ENCODE measurements around the gene PLAC1.

Gene PLAC1

DNA sequence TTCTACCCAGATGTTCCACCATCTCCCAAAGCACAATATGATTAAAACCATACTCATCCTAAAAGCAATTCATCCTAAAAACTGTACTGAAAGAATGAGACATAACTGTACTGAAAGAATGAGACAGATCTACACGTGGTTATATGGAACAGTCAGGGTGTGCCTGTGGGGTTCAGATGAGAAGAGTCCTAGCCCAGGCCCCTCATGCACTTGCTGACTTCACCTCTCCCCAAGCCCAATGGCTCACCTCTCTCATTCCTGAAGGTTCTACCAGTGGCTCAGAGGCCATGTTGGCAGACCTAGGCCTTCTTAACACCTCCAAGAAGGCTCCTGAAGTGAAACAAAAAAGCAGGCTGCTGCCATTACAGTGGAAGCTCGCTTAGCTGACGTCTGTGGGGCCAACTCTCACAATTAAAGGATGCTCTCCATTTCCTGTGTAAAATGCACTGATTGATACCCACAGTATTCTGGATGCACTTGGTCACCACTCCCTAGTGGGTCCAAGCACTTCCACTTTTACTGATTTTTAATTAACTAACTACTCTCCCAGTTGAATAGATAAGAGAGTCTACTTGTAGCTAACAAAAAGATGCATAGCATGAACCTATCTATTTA is 3.8 kb downstream of the PLAC1 start:
- no peak for DNase-seq
- H3K4me3 Mint-ChIP-seq: no peak overlapping the region
- H3K27ac Mint-ChIP-seq: no peak overlapping the region
- TF ChIP-seq, protein P1, sequence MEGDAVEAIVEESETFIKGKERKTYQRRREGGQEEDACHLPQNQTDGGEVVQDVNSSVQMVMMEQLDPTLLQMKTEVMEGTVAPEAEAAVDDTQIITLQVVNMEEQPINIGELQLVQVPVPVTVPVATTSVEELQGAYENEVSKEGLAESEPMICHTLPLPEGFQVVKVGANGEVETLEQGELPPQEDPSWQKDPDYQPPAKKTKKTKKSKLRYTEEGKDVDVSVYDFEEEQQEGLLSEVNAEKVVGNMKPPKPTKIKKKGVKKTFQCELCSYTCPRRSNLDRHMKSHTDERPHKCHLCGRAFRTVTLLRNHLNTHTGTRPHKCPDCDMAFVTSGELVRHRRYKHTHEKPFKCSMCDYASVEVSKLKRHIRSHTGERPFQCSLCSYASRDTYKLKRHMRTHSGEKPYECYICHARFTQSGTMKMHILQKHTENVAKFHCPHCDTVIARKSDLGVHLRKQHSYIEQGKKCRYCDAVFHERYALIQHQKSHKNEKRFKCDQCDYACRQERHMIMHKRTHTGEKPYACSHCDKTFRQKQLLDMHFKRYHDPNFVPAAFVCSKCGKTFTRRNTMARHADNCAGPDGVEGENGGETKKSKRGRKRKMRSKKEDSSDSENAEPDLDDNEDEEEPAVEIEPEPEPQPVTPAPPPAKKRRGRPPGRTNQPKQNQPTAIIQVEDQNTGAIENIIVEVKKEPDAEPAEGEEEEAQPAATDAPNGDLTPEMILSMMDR (IDR thresholded peaks at IDR 0.05): no peak
- H3K36me3 Mint-ChIP-seq (ENCODE audit: low read depth): no peaks in the 10 kb centered on the region
- peaks cover 2% of the 10 kb centered on the region for H3K27me3 Mint-ChIP-seq (ENCODE audit: low read depth, poor library complexity)
- H3K4me1 Mint-ChIP-seq: peaks cover 36% of the 10 kb centered on the region
- peaks cover 40% of the 10 kb centered on the region for H3K9me3 Mint-ChIP-seq

DNA sequence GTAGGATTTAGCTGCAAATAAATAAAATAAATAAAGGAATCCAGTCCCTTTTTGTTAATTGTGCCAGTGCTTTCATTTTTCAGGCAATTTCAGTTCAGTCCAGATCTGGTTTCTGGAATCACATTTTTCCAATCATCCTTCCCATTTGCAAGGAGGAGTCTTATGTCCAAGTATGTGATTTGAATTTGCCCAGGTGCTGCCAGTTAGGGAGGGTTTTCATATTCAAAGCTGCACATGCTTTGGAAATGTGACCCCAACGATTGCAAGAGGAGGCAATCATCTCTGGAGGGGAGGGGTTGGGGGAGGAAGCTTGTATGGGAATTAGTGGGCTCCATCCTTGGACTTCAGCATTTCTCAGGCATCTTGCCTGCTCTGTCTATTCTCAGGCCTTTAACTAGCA is 4.4 kb downstream of the PLAC1 start:
- TF ChIP-seq, protein P1 (IDR thresholded peaks at IDR 0.05): no peak
- no peak overlapping the region for H3K27ac Mint-ChIP-seq
- peaks cover 36% of the 10 kb centered on the region for H3K9me3 Mint-ChIP-seq
- no peak for DNase-seq
- H3K4me1 Mint-ChIP-seq: peaks cover 33% of the 10 kb centered on the region
- no peak overlapping the region for H3K4me3 Mint-ChIP-seq
- peaks cover 2% of the 10 kb centered on the region for H3K27me3 Mint-ChIP-seq (ENCODE audit: low read depth, poor library complexity)
- no peaks in the 10 kb centered on the region for H3K36me3 Mint-ChIP-seq (ENCODE audit: low read depth)

GRCh38 chrX:134650701-134651100 is 7.6 kb downstream of the PLAC1 start:
- Mint-ChIP-seq H3K4me1 (peaks cover 35% of the 10 kb centered on the region), H3K27ac (no peak overlapping the region), H3K36me3 (ENCODE audit: low read depth) (no peaks in the 10 kb centered on the region), H3K27me3 (ENCODE audit: low read depth, poor library complexity) (peaks cover 8% of the 10 kb centered on the region), H3K9me3 (peaks cover 44% of the 10 kb centered on the region), H3K4me3 (no peak overlapping the region)
- TF ChIP-seq, protein P1 (IDR thresholded peaks at IDR 0.05): no peak
- no peak for DNase-seq

GRCh38 chrX:134649770-134650169 is 8.5 kb downstream of the PLAC1 start:
- H3K27ac Mint-ChIP-seq: no peak overlapping the region
- TF ChIP-seq, protein P1 (IDR thresholded peaks at IDR 0.05): no peak
- H3K9me3 Mint-ChIP-seq: peaks cover 48% of the 10 kb centered on the region
- peaks cover 44% of the 10 kb centered on the region for H3K4me1 Mint-ChIP-seq
- H3K36me3 Mint-ChIP-seq (ENCODE audit: low read depth): no peaks in the 10 kb centered on the region
- no peak for DNase-seq
- peaks cover 8% of the 10 kb centered on the region for H3K27me3 Mint-ChIP-seq (ENCODE audit: low read depth, poor library complexity)
- H3K4me3 Mint-ChIP-seq: no peak overlapping the region

- H3K36me3 Mint-ChIP-seq (ENCODE audit: low read depth): no peaks in the 10 kb centered on the region
- H3K27me3 Mint-ChIP-seq (ENCODE audit: low read depth, poor library complexity): peaks cover 8% of the 10 kb centered on the region
- no peak for DNase-seq
- peaks cover 59% of the 10 kb centered on the region for H3K4me1 Mint-ChIP-seq
- peaks cover 52% of the 10 kb centered on the region for H3K9me3 Mint-ChIP-seq
- H3K4me3 Mint-ChIP-seq: no peak overlapping the region
- no peak overlapping the region for H3K27ac Mint-ChIP-seq
- TF ChIP-seq, protein P1 (IDR thresholded peaks at IDR 0.05): no peak
Observed at GRCh38 chrX:134647477-134647877, 10.8 kb downstream of the PLAC1 start.

GRCh38 chrX:134646691-134647090 is 11.6 kb downstream of the PLAC1 start:
- TF ChIP-seq, protein P1 (IDR thresholded peaks at IDR 0.05): no peak
- H3K4me3 Mint-ChIP-seq: no peak overlapping the region

More at GRCh38 chrX:134646691-134647090, 11.6 kb downstream of the PLAC1 start:
- Mint-ChIP-seq H3K9me3 (peaks cover 46% of the 10 kb centered on the region), H3K36me3 (ENCODE audit: low read depth) (no peaks in the 10 kb centered on the region), H3K4me1 (peaks cover 66% of the 10 kb centered on the region), H3K27ac (no peak overlapping the region), H3K27me3 (ENCODE audit: low read depth, poor library complexity) (peaks cover 8% of the 10 kb centered on the region)
- DNase-seq: no peak

Data from nephron progenitor cell (in vitro differentiated cells).